Measurements from ENCODE around the gene LARGE1.

DNA sequence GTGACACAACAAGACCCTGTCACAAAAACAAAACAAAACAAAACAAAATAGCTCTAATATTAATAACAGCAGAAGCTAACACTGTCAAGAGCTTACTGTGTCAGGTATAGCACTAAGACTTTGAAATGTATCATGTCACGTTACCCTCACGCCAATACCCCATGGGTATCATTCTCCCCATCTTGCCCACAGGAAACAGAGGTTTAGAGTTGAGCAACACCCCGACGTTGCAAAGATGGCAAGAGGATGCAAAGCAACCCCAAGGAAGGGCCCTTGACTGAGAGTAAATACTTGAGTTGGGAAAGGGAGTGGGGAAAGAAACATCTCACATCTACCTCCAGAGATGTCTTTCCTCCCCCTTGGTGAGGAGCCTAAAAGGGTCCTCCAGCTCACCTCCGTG is 366.8 kb downstream of the LARGE1 start:
- TF ChIP-seq, protein P1, sequence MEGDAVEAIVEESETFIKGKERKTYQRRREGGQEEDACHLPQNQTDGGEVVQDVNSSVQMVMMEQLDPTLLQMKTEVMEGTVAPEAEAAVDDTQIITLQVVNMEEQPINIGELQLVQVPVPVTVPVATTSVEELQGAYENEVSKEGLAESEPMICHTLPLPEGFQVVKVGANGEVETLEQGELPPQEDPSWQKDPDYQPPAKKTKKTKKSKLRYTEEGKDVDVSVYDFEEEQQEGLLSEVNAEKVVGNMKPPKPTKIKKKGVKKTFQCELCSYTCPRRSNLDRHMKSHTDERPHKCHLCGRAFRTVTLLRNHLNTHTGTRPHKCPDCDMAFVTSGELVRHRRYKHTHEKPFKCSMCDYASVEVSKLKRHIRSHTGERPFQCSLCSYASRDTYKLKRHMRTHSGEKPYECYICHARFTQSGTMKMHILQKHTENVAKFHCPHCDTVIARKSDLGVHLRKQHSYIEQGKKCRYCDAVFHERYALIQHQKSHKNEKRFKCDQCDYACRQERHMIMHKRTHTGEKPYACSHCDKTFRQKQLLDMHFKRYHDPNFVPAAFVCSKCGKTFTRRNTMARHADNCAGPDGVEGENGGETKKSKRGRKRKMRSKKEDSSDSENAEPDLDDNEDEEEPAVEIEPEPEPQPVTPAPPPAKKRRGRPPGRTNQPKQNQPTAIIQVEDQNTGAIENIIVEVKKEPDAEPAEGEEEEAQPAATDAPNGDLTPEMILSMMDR (IDR thresholded peaks at IDR 0.05): no peak
- TF ChIP-seq POLR2A (IDR thresholded peaks at IDR 0.05): no peak

All from body of pancreas (tissue), 4 donors.